B cell (primary cell): ENCODE results near the gene CRACR2A.

Experiments used
- CTCF ChIP-seq: fragments of 200-600 bp; IDR thresholded peaks from one replicate; pipeline ENCODE4 v1.8.0; 2022; ENCODE audit warnings: antibody characterized with exemption, mild to moderate bottlenecking
- EZH2 ChIP-seq: IDR thresholded peaks from 2 replicates; pipeline ENCODE4 v1.6.1; 2012; ENCODE audit warnings: borderline replicate concordance, low read depth, mild to moderate bottlenecking, moderate library complexity, low read length; ENCODE audit not compliant: insufficient read depth, poor library complexity, severe bottlenecking

GRCh38 chr12:3620856-3621255, 132.1 kb downstream of the CRACR2A start:
- TF ChIP-seq EZH2 (no peak), CTCF (no peak)
